GM19328 (cell line): ENCODE data around the gene MAP2K5.

Experiments used
- ATAC-seq: cut with Tn5 transposase; IDR thresholded peaks from one replicate; pipeline ENCODE4 v1.9.1; 2021; ENCODE audit warnings: mild to moderate bottlenecking, moderate library complexity; ENCODE audit not compliant: unreplicated experiment

MAP2K5 gene

GRCh38 chr15:67542420-67543347 is at the start of gene MAP2K5:
TSS of gene MAP2K5 (plus strand) at chr15:67542703. CDS start at chr15:67543336, 633 bp downstream.
- ATAC-seq, result peak; percentile 46

- ATAC-seq, result no peak
Measured at GRCh38 chr15:67495585-67495984, 46.9 kb upstream of the MAP2K5 start.

- ATAC-seq, result no peak
Measured at GRCh38 chr15:67501177-67501835, 41.2 kb upstream of the MAP2K5 start.

- ATAC-seq, result no peak
Measured at GRCh38 chr15:67501836-67502461, 40.6 kb upstream of the MAP2K5 start.

GRCh38 chr15:67504056-67504455 is 38.4 kb upstream of the MAP2K5 start:
- no peak for ATAC-seq

- ATAC-seq, result no peak
Measured at GRCh38 chr15:67504796-67505195, 37.7 kb upstream of the MAP2K5 start.

GRCh38 chr15:67505675-67506572 is 36.6 kb upstream of the MAP2K5 start:
- no peak for ATAC-seq

GRCh38 chr15:67506775-67507747 is 35.4 kb upstream of the MAP2K5 start:
- no peak for ATAC-seq

GRCh38 chr15:67508407-67508806 is 34.1 kb upstream of the MAP2K5 start:
- ATAC-seq, result no peak

- ATAC-seq, result no peak
Measured at GRCh38 chr15:67509918-67510317, 32.6 kb upstream of the MAP2K5 start.

- no peak for ATAC-seq
Measured at GRCh38 chr15:67510597-67511190, 31.8 kb upstream of the MAP2K5 start.

GRCh38 chr15:67511606-67512005 is 30.9 kb upstream of the MAP2K5 start:
- ATAC-seq, result no peak

- no peak for ATAC-seq
Measured at GRCh38 chr15:67512140-67512539, 30.4 kb upstream of the MAP2K5 start.

- ATAC-seq, result no peak
Measured at GRCh38 chr15:67512933-67513714, 29.4 kb upstream of the MAP2K5 start.

GRCh38 chr15:67515090-67515489 is 27.4 kb upstream of the MAP2K5 start:
- ATAC-seq, result no peak

- no peak for ATAC-seq
Measured at GRCh38 chr15:67515557-67515956, 26.9 kb upstream of the MAP2K5 start.

- ATAC-seq, result no peak
Measured at GRCh38 chr15:67520321-67521028, 22.0 kb upstream of the MAP2K5 start.
